HL-60 (cell line): Measurements from ENCODE around the gene MYO7A.

Experiments
- DNase-seq, 2 experiments: peaks; one replicate each; pipeline ENCODE4 v3.0.0-alpha.2; 2010 to 2020; ENCODE audit warnings: low read depth in 1 of 2, low spot score in 1 of 2
- H3K27ac ChIP-seq: fragments of 250-450 bp; sonication (Bioruptor Pico); replicated peaks from 2 replicates; pipeline ENCODE4 v1.5.1; 2020; ENCODE audit warnings: mild to moderate bottlenecking, moderate library complexity
- H3K27me3 ChIP-seq: fragments of 250-450 bp; sonication (Bioruptor Pico); 2 replicates; pipeline ENCODE4 v1.5.1; 2021; ENCODE audit warnings: mild to moderate bottlenecking, moderate library complexity; ENCODE audit not compliant: insufficient read depth, poor library complexity, severe bottlenecking
- H3K4me3 ChIP-seq: replicated peaks from 2 replicates; pipeline ENCODE4 v1.5.1; 2011; ENCODE audit warnings: mild to moderate bottlenecking, control low read depth, low read length; ENCODE audit not compliant: insufficient read depth
- CTCF ChIP-seq: IDR thresholded peaks from one replicate; pipeline ENCODE4 v1.5.1; 2011; ENCODE audit warnings: low read length, control low read depth, inconsistent platforms; ENCODE audit not compliant: insufficient read depth
- GABPA ChIP-seq: IDR thresholded peaks from 2 replicates; pipeline ENCODE4 v1.6.1; 2012; ENCODE audit warnings: low read depth
- POLR2AphosphoS5 ChIP-seq: IDR thresholded peaks from 2 replicates; pipeline ENCODE4 v1.6.1; 2012; ENCODE audit warnings: low read depth
- REST ChIP-seq: IDR thresholded peaks from 2 replicates; pipeline ENCODE4 v1.6.1; 2012; ENCODE audit warnings: low read depth; ENCODE audit not compliant: insufficient replicate concordance
- SPI1 ChIP-seq: IDR thresholded peaks from 2 replicates; pipeline ENCODE4 v1.6.1; 2012; ENCODE audit warnings: low read depth, mild to moderate bottlenecking, borderline replicate concordance

MYO7A gene

GRCh38 chr11:77089004-77089545, 39.0 kb upstream of the MYO7A start:
- no peak for TF ChIP-seq SPI1
- TF ChIP-seq GABPA, result no peak
- no peak for TF ChIP-seq CTCF
- TF ChIP-seq POLR2AphosphoS5, result no peak
- TF ChIP-seq REST, result no peak
- no peaks in the 10 kb centered on the region for H3K27me3 ChIP-seq
- DNase-seq, result no peak
- H3K27ac ChIP-seq, result no peak overlapping the region
- no peak overlapping the region for H3K4me3 ChIP-seq

- H3K27ac ChIP-seq, result no peak overlapping the region
- no peak for DNase-seq
- no peak overlapping the region for H3K4me3 ChIP-seq
- no peak for TF ChIP-seq REST
- TF ChIP-seq CTCF, result no peak
- TF ChIP-seq SPI1, result no peak
- TF ChIP-seq POLR2AphosphoS5, result no peak
- TF ChIP-seq GABPA, result no peak
- no peaks in the 10 kb centered on the region for H3K27me3 ChIP-seq
Measured at GRCh38 chr11:77090046-77090372, 38.0 kb upstream of the MYO7A start.

- H3K27me3 ChIP-seq, result no peaks in the 10 kb centered on the region
- TF ChIP-seq REST, result no peak
- no peak for TF ChIP-seq POLR2AphosphoS5
- TF ChIP-seq SPI1, result no peak
- TF ChIP-seq GABPA, result no peak
- no peak for TF ChIP-seq CTCF
- no peak overlapping the region for H3K4me3 ChIP-seq
- no peak overlapping the region for H3K27ac ChIP-seq
- no peak for DNase-seq
Measured at GRCh38 chr11:77090373-77091111, 37.5 kb upstream of the MYO7A start.
